RWPE2 (cell line): ENCODE data around the gene SMG6.

ENCODE experiments used
- ATAC-seq: fragments of 200-7000 bp; cut with Tn5 transposase; 3 replicates; pipeline ENCODE4 v1.9.1; 2021; ENCODE audit warnings: low read depth
- DNase-seq: peaks from one replicate; pipeline ENCODE4 v3.0.0-alpha.2; 2020; ENCODE audit warnings: low spot score
- H3K27ac ChIP-seq: fragments of 450-650 bp; 2 replicates; pipeline ENCODE4 v1.5.1; 2017; ENCODE audit warnings: mild to moderate bottlenecking; ENCODE audit not compliant: poor library complexity, severe bottlenecking
- H3K27me3 ChIP-seq: fragments of 250-450 bp; sonication (Bioruptor Pico); 2 replicates; pipeline ENCODE4 v1.5.1; 2021; ENCODE audit warnings: mild to moderate bottlenecking, moderate library complexity; ENCODE audit not compliant: insufficient read depth, poor library complexity, severe bottlenecking
- H3K36me3 ChIP-seq: fragments of 250-450 bp; sonication (Bioruptor Pico); 2 replicates; pipeline ENCODE4 v1.5.1; 2020; ENCODE audit warnings: low read depth, mild to moderate bottlenecking, moderate library complexity
- H3K4me1 ChIP-seq: fragments of 250-450 bp; sonication (Bioruptor Pico); 2 replicates; pipeline ENCODE4 v1.5.1; 2021; ENCODE audit warnings: mild to moderate bottlenecking, moderate library complexity; ENCODE audit not compliant: insufficient read depth, poor library complexity, severe bottlenecking
- H3K4me3 ChIP-seq: fragments of 250-450 bp; sonication (Bioruptor Pico); 2 replicates; pipeline ENCODE4 v1.5.1; 2021; ENCODE audit warnings: mild to moderate bottlenecking, moderate library complexity; ENCODE audit not compliant: severe bottlenecking
- H3K9me3 ChIP-seq: fragments of 250-450 bp; sonication (Bioruptor Pico); 2 replicates; pipeline ENCODE4 v1.5.1; 2021; ENCODE audit warnings: mild to moderate bottlenecking, moderate library complexity; ENCODE audit not compliant: severe bottlenecking
- CTCF ChIP-seq: fragments of 450-650 bp; IDR thresholded peaks from one replicate; pipeline ENCODE4 v1.5.1; 2017; ENCODE audit warnings: mild to moderate bottlenecking, moderate library complexity; ENCODE audit not compliant: poor library complexity, severe bottlenecking

The SMG6 gene

DNA sequence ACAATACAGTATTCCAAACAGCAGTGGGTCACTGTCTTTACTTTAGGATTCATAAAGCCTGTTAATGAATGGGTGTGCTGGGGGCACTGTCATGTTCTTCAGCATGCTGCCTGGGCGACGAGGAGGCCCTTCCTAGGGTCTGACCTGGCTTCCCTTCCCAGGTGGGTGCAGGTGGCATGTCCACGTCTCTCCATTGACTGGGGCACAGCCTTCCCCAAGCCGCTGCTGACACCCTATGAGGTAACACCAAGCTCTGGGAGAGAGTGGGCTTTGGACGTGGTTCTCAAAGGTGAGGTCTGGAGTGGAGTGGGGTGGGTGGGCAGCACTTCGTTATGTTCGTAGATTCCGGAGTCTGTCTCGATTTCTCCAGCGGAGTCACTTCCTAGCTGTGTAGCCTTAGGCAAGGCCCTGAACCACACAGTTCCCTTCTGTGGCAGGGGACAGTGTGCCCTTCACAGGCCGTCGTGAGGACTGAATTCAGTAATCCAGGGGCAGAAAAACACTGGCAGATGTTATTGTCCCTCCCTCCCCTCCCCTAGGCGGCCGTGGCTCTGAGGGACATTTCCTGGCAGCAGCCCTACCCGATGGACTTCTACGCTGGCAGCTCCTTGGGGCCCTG lies 262.5 kb downstream of the SMG6 start:
- Histone ChIP-seq H3K27ac (peak overlapping the region; percentile 68), H3K4me1 (peaks cover 11% of the 10 kb centered on the region), H3K27me3 (no peaks in the 10 kb centered on the region), H3K9me3 (no peaks in the 10 kb centered on the region), H3K36me3 (peaks cover 16% of the 10 kb centered on the region), H3K4me3 (peak overlapping the region; percentile 55)
- TF ChIP-seq CTCF, result no peak
- DNase-seq, result no peak
- no peak for ATAC-seq

GRCh38 chr17:2040219-2040827 lies 263.3 kb downstream of the SMG6 start:
- no peak for DNase-seq
- TF ChIP-seq CTCF, result no peak
- Histone ChIP-seq H3K27me3 (no peaks in the 10 kb centered on the region), H3K4me1 (peaks cover 11% of the 10 kb centered on the region), H3K27ac (no peak overlapping the region), H3K9me3 (no peaks in the 10 kb centered on the region), H3K36me3 (peaks cover 16% of the 10 kb centered on the region), H3K4me3 (no peak overlapping the region)
- no peak for ATAC-seq

- TF ChIP-seq CTCF, result no peak
- Histone ChIP-seq H3K36me3 (0 out of 2 replicates have a peak, but pooled peaks cover 4% of the 10 kb centered on the region), H3K4me3 (no peak overlapping the region), H3K27me3 (no peaks in the 10 kb centered on the region), H3K9me3 (no peaks in the 10 kb centered on the region), H3K4me1 (no peaks in the 10 kb centered on the region), H3K27ac (no peak overlapping the region)
- ATAC-seq, result no peak
- DNase-seq, result no peak
Measured at GRCh38 chr17:2037155-2037554, 266.4 kb downstream of the SMG6 start.

DNA sequence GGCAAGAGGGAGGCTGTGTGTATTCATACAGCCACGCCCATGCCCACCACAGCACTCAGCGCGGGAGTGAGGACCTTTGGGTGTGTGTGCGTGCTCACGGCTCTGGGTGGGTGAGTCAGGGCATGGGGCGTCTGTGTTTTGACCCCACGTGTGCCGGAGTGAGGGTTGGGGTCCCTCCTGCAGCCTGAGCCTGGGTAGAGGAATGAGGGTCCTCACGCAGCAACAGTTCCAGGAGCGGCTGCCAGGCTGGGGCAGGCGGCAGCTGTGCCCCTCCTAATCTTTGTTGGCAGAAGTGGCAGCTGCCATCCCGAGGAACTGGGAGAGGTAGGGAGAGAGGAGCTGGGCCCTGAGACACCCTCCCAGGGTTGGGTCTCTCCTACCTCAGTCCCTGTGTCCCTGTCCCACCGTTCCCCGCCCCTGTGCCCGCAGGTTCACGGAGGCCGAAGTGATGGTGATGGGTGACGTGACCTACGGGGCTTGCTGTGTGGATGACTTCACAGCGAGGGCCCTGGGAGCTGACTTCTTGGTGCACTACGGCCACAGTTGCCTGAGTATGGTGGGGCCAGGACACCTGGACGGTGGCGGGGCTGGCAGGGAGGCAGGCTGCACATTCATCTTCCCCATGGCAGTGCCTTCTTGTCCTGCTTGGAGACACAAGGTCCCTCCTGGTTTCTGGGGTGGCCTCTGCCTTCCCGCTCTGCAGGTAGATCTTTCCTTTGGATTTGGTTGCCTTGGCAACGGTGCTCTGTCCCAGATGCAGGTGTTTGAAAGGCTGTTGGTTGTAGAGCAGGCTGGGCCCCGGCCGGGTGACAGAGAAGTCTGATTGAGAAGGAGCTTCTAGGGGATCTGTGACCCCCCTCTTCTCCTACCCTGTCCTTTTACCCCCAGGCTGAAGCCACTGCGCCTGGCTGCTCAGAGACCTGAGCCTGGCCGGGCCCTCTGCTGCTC lies 267.8 kb downstream of the SMG6 start:
- peak; percentile 61 for DNase-seq
- H3K4me1 ChIP-seq, result peaks cover 3% of the 10 kb centered on the region
- H3K4me3 ChIP-seq, result no peak overlapping the region
- ATAC-seq, result no peak
- H3K27me3 ChIP-seq, result no peaks in the 10 kb centered on the region
- no peak for TF ChIP-seq CTCF
- no peak overlapping the region for H3K27ac ChIP-seq
- H3K36me3 ChIP-seq, result 0 out of 2 replicates have a peak, but pooled peaks cover 4% of the 10 kb centered on the region
- H3K9me3 ChIP-seq, result no peaks in the 10 kb centered on the region
